HepG2 (cell line): ENCODE data around the gene GDAP1L1. TPM values are rescaled to one million over a fixed set of nuclear protein-coding genes. Genes with fewer than 3 reads are reported as not detected.

Experiments
- ATAC-seq: fragments of 200-7000 bp; cut with Tn5 transposase; 3 replicates; pipeline ENCODE4 v1.9.1; 2020; ENCODE audit warnings: mild to moderate bottlenecking, moderate library complexity
- BruUV-seq: library from RNA; stranded (reverse); fragments of 400-500 nt; replicated peaks from 2 replicates; lab custom pipeline; 2021; lab: Mats Ljungman, UMichigan
- CTCF ChIA-PET: fragments of 300-600 bp; formaldehyde crosslinking; extraction: SDS; loops from one replicate; lab custom pipeline; 2021; ENCODE audit warnings: low total read pairs, inconsistent platforms, low intra/inter-chr PET ratio; lab: Yijun Ruan, JAX
- POLR2A ChIA-PET: fragments of 350-600 bp; sonication (Branson Sonifier 250); formaldehyde crosslinking; loops from one replicate; lab custom pipeline; 2020; ENCODE audit warnings: antibody characterized with exemption, inconsistent platforms; lab: Yijun Ruan, JAX
- DNase-seq: peaks from one replicate; pipeline ENCODE4 v3.0.0-alpha.2; 2015; ENCODE audit warnings: low spot score
- FAIRE-seq: peaks from 3 replicates; lab custom pipeline; 2011; peaks lifted over from hg19 to GRCh38; lab: Jason Lieb, UNC
- H2AFZ ChIP-seq: one replicate; pipeline ENCODE4 v1.6.1; 2011; ENCODE audit warnings: low read length, inconsistent platforms
- H3K27ac ChIP-seq: fragments of 300-600 bp; 3 replicates; pipeline ENCODE4 v1.8.0; 2011; ENCODE audit warnings: mixed run types, mild to moderate bottlenecking, mixed read lengths, low read length, inconsistent platforms; ENCODE audit not compliant: insufficient read depth; ENCODE audit errors: extremely low read length
- H3K27me3 ChIP-seq, 2 experiments: fragments of 200-600 bp in 1 of 2; 2 replicates in 1 of 2; 3 replicates in 1 of 2; pipeline versions ENCODE4 v1.6.0 to v1.8.0; 2011; ENCODE audit warnings: low read length in 2 of 2, mild to moderate bottlenecking in 2 of 2, moderate library complexity in 2 of 2, inconsistent platforms in 1 of 2; ENCODE audit not compliant: insufficient read depth in 2 of 2, control insufficient read depth in 1 of 2
- H3K36me3 ChIP-seq, 2 experiments: fragments of 200-600 bp in 1 of 2; replicated peaks in 1 of 2; 2 replicates in 1 of 2; 3 replicates in 1 of 2; pipeline versions ENCODE4 v1.5.1 to v1.8.0; 2011; ENCODE audit warnings: low read length in 2 of 2, inconsistent platforms in 1 of 2; ENCODE audit not compliant: insufficient read depth in 2 of 2, control insufficient read depth in 1 of 2
- H3K4me1 ChIP-seq: 2 replicates; pipeline ENCODE4 v1.5.1; 2012; ENCODE audit warnings: low read length, inconsistent platforms; ENCODE audit not compliant: insufficient read depth
- H3K4me2 ChIP-seq: 2 replicates; pipeline ENCODE4 v1.6.0; 2011; ENCODE audit warnings: low read depth, low read length, inconsistent platforms
- H3K4me3 ChIP-seq, 3 experiments: fragments of 200-600 bp in 1 of 3; sonication (generic), shearing (Covaris generic) in 1 of 3; replicated peaks in 1 of 3; 2 replicates each; pipeline ENCODE4 v1.5.1; 2011 to 2016; ENCODE audit warnings: low read length in 3 of 3, inconsistent platforms in 2 of 3, low read depth in 2 of 3, mild to moderate bottlenecking in 2 of 3, control low read depth in 1 of 3, mixed read lengths in 1 of 3; ENCODE audit not compliant: insufficient read depth in 1 of 3
- H3K79me2 ChIP-seq: one replicate; pipeline ENCODE4 v1.6.1; 2011; ENCODE audit warnings: low read length, inconsistent platforms; ENCODE audit not compliant: insufficient read depth
- H3K9ac ChIP-seq: 2 replicates; pipeline ENCODE4 v1.6.0; 2011; ENCODE audit warnings: mild to moderate bottlenecking, low read depth, low read length, inconsistent platforms; ENCODE audit not compliant: insufficient read depth
- H3K9me3 ChIP-seq: 2 replicates; pipeline ENCODE4 v1.5.1; 2012; ENCODE audit warnings: mild to moderate bottlenecking, low read length
- H4K20me1 ChIP-seq: 2 replicates; pipeline ENCODE4 v1.6.0; 2011; ENCODE audit warnings: inconsistent platforms, mild to moderate bottlenecking, low read length, moderate library complexity; ENCODE audit not compliant: insufficient read depth
- CBFB ChIP-seq: sonication (generic); formaldehyde crosslinking; IDR thresholded peaks from 2 replicates; pipeline ENCODE4 v1.4.0; 2020; ENCODE audit warnings: missing genetic modification reagents
- CREBL2 ChIP-seq: sonication (generic); formaldehyde crosslinking; IDR thresholded peaks from 2 replicates; pipeline ENCODE4 v1.8.1; 2023; ENCODE audit warnings: missing genetic modification reagents, mild to moderate bottlenecking, borderline replicate concordance
- EZH2 ChIP-seq: conservative IDR thresholded peaks from 2 replicates; pipeline ENCODE4 v1.6.1; 2012; ENCODE audit warnings: mild to moderate bottlenecking, low read depth, low read length, moderate library complexity
- KDM5B ChIP-seq: sonication (generic); formaldehyde crosslinking; IDR thresholded peaks from 2 replicates; pipeline ENCODE4 v1.4.0; 2020; ENCODE audit warnings: missing genetic modification reagents, mild to moderate bottlenecking, borderline replicate concordance
- PAX8 ChIP-seq: sonication (generic); formaldehyde crosslinking; IDR thresholded peaks from 2 replicates; pipeline ENCODE4 v1.8.0; 2022; ENCODE audit warnings: mild to moderate bottlenecking, missing genetic modification reagents, borderline replicate concordance
- PHB2 ChIP-seq: fragments of 450-650 bp; IDR thresholded peaks from 2 replicates; pipeline ENCODE4 v1.6.1; 2018; ENCODE audit not compliant: partially characterized antibody
- RFX5 ChIP-seq: IDR thresholded peaks from 2 replicates; pipeline ENCODE4 v1.6.1; 2011; ENCODE audit warnings: low read depth, low read length, improper control_type of control experiment
- SETDB1 ChIP-seq: sonication (generic); formaldehyde crosslinking; IDR thresholded peaks from 2 replicates; pipeline ENCODE4 v1.5.1; 2020; ENCODE audit warnings: missing genetic modification reagents, mild to moderate bottlenecking, borderline replicate concordance
- ZBTB20 ChIP-seq: sonication (generic); formaldehyde crosslinking; IDR thresholded peaks from 2 replicates; pipeline ENCODE4 v1.8.1; 2023; ENCODE audit warnings: missing genetic modification reagents, low read depth, mild to moderate bottlenecking, borderline replicate concordance
- ZNF251 ChIP-seq: sonication (generic); formaldehyde crosslinking; IDR thresholded peaks from 2 replicates; pipeline ENCODE4 v1.9.0; 2021; ENCODE audit warnings: mild to moderate bottlenecking, missing genetic modification reagents
- ZNF432 ChIP-seq: sonication (generic); formaldehyde crosslinking; IDR thresholded peaks from 2 replicates; pipeline ENCODE4 v1.5.0; 2020; ENCODE audit warnings: missing genetic modification reagents, mild to moderate bottlenecking, borderline replicate concordance
- ZNF670 ChIP-seq: sonication (generic); formaldehyde crosslinking; IDR thresholded peaks from 2 replicates; pipeline ENCODE4 v1.8.0; 2022; ENCODE audit warnings: mild to moderate bottlenecking, missing genetic modification reagents, borderline replicate concordance
- ZSCAN20 ChIP-seq: sonication (generic); formaldehyde crosslinking; IDR thresholded peaks from 2 replicates; pipeline ENCODE4 v1.4.0; 2020; ENCODE audit warnings: missing genetic modification reagents, mild to moderate bottlenecking, borderline replicate concordance
- WGBS: methylation state at CpG from one replicate; pipeline ENCODE4 v1.1.6; 2017; ENCODE audit warnings: low lambda C conversion rate; 5-methylcytosine and 5-hydroxymethylcytosine counted together
- in situ Hi-C: cut with HindIII; loops from 2 replicates; pipeline ENCODE4 v1.10.0; 2017; ENCODE audit warnings: low pct_unique_long_range_greater_than_20kb; ENCODE audit not compliant: extremely low pct_ligation_motif_present
- intact Hi-C: fragments of 100-400 bp; cut with micrococcal nuclease; formaldehyde crosslinking; loops from one replicate; pipeline ENCODE4 v1.10.0; 2022; ENCODE audit not compliant: unreplicated experiment
- polyA plus RNA-seq, 8 experiments: library from polyadenylated mRNA; depleted of rRNA in 3 of 8; stranded (reverse) in 7 of 8; unstranded in 1 of 8; fragments of >200 nt; fragmentation: Illumina TruSeq in 4 of 8; extraction: Trizol in 4 of 8; gene quantifications; 2 replicates each; pipeline versions ENCODE4 v1.2.1 to v1.2.3, GENCODE V29; 2011 to 2016; ENCODE audit warnings: low read depth in 4 of 8, missing spikeins in 1 of 8, mixed read lengths in 1 of 8; ENCODE audit not compliant: insufficient read depth in 1 of 8
- total RNA-seq, 5 experiments: library from RNA; depleted of rRNA; stranded (reverse); fragments of >200 nt; fragmentation: Illumina TruSeq; extraction: Trizol; gene quantifications; 2 replicates each; pipeline ENCODE4 v1.2.3, GENCODE V29; 2016; ENCODE audit warnings: low read depth in 1 of 5
- TF ChIP-seq, protein P1 (sequence below): sonication (generic); formaldehyde crosslinking; IDR thresholded peaks from 2 replicates; pipeline ENCODE4 v1.5.1; 2020; ENCODE audit warnings: missing genetic modification reagents, mild to moderate bottlenecking, borderline replicate concordance
- TF ChIP-seq, protein P2 (sequence below): sonication (generic); formaldehyde crosslinking; IDR thresholded peaks from 2 replicates; pipeline ENCODE4 v1.5.0; 2020; ENCODE audit warnings: missing genetic modification reagents
- TF ChIP-seq, protein P3 (sequence below): sonication (generic); formaldehyde crosslinking; IDR thresholded peaks from 2 replicates; pipeline ENCODE4 v1.9.0; 2022; ENCODE audit warnings: missing genetic modification reagents, mild to moderate bottlenecking, borderline replicate concordance

GDAP1L1 gene
- total and polyA plus RNA-seq, 2 of the 13 experiments (the other 11 are each of a cell fraction or from before 2014, with no cell fraction given), result 0.04 TPM; not detected in 1

GRCh38 chr20:44209686-44210405 lies 37.3 kb upstream of the GDAP1L1 start:
- ATAC-seq (peak; percentile 40), FAIRE-seq (peak; percentile 15), DNase-seq (no peak)
- H3K36me3 ChIP-seq, result peaks cover 6 to 7% of the 10 kb centered on the region in 2 experiments
- no peak overlapping the region for H2AFZ ChIP-seq
- in situ Hi-C loops, result no loop called here
- ChIA-PET POLR2A (interaction anchor here (0.9 to 1.4 kb wide), 8 partner anchors 100 to 311 kb away, joined by 3 to 5 read pairs (median 4); partner anchors contain the start of gene TTPAL), CTCF (no interaction called here)
- peak overlapping the region; percentile 94 for H3K4me2 ChIP-seq
- H3K9me3 ChIP-seq, result no peaks in the 10 kb centered on the region
- H3K4me1 ChIP-seq, result peaks cover 61% of the 10 kb centered on the region
- peak overlapping the region; percentile 91 to 96 (median 92) for H3K4me3 ChIP-seq
- WGBS, result under 1% methylated on average over 31 of the region's 31 CpGs
- peaks cover 64% of the 10 kb centered on the region for H3K79me2 ChIP-seq
- peaks cover 46% of the 10 kb centered on the region for H4K20me1 ChIP-seq
- peak overlapping the region; percentile 87 for H3K27ac ChIP-seq
- TSS peak; percentile 54 for BruUV-seq
- H3K27me3 ChIP-seq, result no peaks in the 10 kb centered on the region; a peak in 1 of 5 replicates
- H3K9ac ChIP-seq, result peak overlapping the region; percentile 96
- intact Hi-C loops, result loop anchor here (10.0 kb wide), 4 partner anchors 475 to 675 kb away; partner anchors contain the start of genes GTSF1L, MYBL2 and YWHAB
- TF ChIP-seq ZNF432 (CRISPR knock-in tag), result no peak
- TF ChIP-seq EZH2, result no peak
- no peak for TF ChIP-seq RFX5
- TF ChIP-seq ZBTB20 (CRISPR knock-in tag), result no peak
- TF ChIP-seq, protein P1, sequence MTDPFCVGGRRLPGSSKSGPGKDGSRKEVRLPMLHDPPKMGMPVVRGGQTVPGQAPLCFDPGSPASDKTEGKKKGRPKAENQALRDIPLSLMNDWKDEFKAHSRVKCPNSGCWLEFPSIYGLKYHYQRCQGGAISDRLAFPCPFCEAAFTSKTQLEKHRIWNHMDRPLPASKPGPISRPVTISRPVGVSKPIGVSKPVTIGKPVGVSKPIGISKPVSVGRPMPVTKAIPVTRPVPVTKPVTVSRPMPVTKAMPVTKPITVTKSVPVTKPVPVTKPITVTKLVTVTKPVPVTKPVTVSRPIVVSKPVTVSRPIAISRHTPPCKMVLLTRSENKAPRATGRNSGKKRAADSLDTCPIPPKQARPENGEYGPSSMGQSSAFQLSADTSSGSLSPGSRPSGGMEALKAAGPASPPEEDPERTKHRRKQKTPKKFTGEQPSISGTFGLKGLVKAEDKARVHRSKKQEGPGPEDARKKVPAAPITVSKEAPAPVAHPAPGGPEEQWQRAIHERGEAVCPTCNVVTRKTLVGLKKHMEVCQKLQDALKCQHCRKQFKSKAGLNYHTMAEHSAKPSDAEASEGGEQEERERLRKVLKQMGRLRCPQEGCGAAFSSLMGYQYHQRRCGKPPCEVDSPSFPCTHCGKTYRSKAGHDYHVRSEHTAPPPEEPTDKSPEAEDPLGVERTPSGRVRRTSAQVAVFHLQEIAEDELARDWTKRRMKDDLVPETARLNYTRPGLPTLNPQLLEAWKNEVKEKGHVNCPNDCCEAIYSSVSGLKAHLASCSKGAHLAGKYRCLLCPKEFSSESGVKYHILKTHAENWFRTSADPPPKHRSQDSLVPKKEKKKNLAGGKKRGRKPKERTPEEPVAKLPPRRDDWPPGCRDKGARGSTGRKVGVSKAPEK, result no peak; the same call in 1 of the 2 replicates
- peak; percentile 46 for TF ChIP-seq KDM5B (CRISPR knock-in tag)
- TF ChIP-seq ZNF670 (CRISPR knock-in tag), result no peak
- no peak for TF ChIP-seq PAX8 (CRISPR knock-in tag)
- no peak for TF ChIP-seq SETDB1 (CRISPR knock-in tag)
- TF ChIP-seq, protein P2, sequence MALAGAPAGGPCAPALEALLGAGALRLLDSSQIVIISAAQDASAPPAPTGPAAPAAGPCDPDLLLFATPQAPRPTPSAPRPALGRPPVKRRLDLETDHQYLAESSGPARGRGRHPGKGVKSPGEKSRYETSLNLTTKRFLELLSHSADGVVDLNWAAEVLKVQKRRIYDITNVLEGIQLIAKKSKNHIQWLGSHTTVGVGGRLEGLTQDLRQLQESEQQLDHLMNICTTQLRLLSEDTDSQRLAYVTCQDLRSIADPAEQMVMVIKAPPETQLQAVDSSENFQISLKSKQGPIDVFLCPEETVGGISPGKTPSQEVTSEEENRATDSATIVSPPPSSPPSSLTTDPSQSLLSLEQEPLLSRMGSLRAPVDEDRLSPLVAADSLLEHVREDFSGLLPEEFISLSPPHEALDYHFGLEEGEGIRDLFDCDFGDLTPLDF (CRISPR knock-in tag), result 0 out of 2 replicates have a peak, but pooled peaks have one; percentile 5
- TF ChIP-seq, protein P3, sequence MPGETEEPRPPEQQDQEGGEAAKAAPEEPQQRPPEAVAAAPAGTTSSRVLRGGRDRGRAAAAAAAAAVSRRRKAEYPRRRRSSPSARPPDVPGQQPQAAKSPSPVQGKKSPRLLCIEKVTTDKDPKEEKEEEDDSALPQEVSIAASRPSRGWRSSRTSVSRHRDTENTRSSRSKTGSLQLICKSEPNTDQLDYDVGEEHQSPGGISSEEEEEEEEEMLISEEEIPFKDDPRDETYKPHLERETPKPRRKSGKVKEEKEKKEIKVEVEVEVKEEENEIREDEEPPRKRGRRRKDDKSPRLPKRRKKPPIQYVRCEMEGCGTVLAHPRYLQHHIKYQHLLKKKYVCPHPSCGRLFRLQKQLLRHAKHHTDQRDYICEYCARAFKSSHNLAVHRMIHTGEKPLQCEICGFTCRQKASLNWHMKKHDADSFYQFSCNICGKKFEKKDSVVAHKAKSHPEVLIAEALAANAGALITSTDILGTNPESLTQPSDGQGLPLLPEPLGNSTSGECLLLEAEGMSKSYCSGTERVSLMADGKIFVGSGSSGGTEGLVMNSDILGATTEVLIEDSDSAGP (CRISPR knock-in tag), result no peak; the same call in 1 of the 2 replicates
- TF ChIP-seq ZNF251 (CRISPR knock-in tag), result no peak
- no peak; the same call in 1 of the 2 replicates for TF ChIP-seq CBFB (CRISPR knock-in tag)
- TF ChIP-seq CREBL2 (CRISPR knock-in tag), result no peak
- TF ChIP-seq ZSCAN20 (CRISPR knock-in tag), result no peak
- no peak for TF ChIP-seq PHB2
